ENCODE data around the gene NEUROG1.

NEUROG1 gene

GRCh38 chr5:135543485-135544304, 7.9 kb upstream of the NEUROG1 start:
- TF ChIP-seq CTCF (IDR thresholded peaks at IDR 0.05; ENCODE audit: low read depth, low read length): no peak
- DNase-seq (ENCODE audit: extremely low read depth, low read depth): no peak

- no peak for TF ChIP-seq CTCF (IDR thresholded peaks at IDR 0.05; ENCODE audit: low read depth, low read length)
- DNase-seq (ENCODE audit: extremely low read depth, low read depth): no peak
These were observed 7.3 kb upstream of the NEUROG1 start for GRCh38 chr5:135543001-135543484.

GRCh38 chr5:135541807-135542502, 6.2 kb upstream of the NEUROG1 start:
- no peak for TF ChIP-seq CTCF (IDR thresholded peaks at IDR 0.05; ENCODE audit: low read depth, low read length)

GRCh38 chr5:135539430-135540005, 3.8 kb upstream of the NEUROG1 start:
- DNase-seq (ENCODE audit: extremely low read depth, low read depth): no peak
- TF ChIP-seq CTCF (IDR thresholded peaks at IDR 0.05; ENCODE audit: low read depth, low read length): no peak

More at GRCh38 chr5:135541807-135542502, 6.2 kb upstream of the NEUROG1 start:
- DNase-seq (ENCODE audit: extremely low read depth, low read depth): no peak

- DNase-seq (ENCODE audit: extremely low read depth, low read depth): no peak
- no peak for TF ChIP-seq CTCF (IDR thresholded peaks at IDR 0.05; ENCODE audit: low read depth, low read length)
These were observed 2.5 kb upstream of the NEUROG1 start for GRCh38 chr5:135538261-135538660.

- DNase-seq (ENCODE audit: extremely low read depth, low read depth): no peak
These were observed 2.0 kb upstream of the NEUROG1 start for GRCh38 chr5:135537745-135538144.

More at GRCh38 chr5:135537745-135538144, 2.0 kb upstream of the NEUROG1 start:
- TF ChIP-seq CTCF (IDR thresholded peaks at IDR 0.05; ENCODE audit: low read depth, low read length): no peak
